H1 (cell line): ENCODE results near the gene SPIRE2. TPM values are rescaled to one million over a fixed set of nuclear protein-coding genes. Genes with fewer than 3 reads are reported as not detected.

Source experiments
- CTCF ChIA-PET: fragments of 300-600 bp; sonication (Branson Sonifier 250); formaldehyde crosslinking; loops from one replicate; lab custom pipeline; 2021; ENCODE audit not compliant: partially characterized antibody; lab: Charles Lee
- POLR2A ChIA-PET: fragments of 300-600 bp; sonication (Branson Sonifier 250); formaldehyde crosslinking; loops from one replicate; lab custom pipeline; 2021; ENCODE audit warnings: inconsistent platforms; ENCODE audit not compliant: partially characterized antibody; lab: Charles Lee
- DNase-seq, 2 experiments: peaks; one replicate each; pipeline versions ENCODE4 v3.0.0 to v3.0.0-alpha.2; 2010 to 2022; ENCODE audit warnings: low spot score in 2 of 2, low read depth in 1 of 2, mixed read lengths in 1 of 2
- FAIRE-seq: peaks from 2 replicates; lab custom pipeline; 2011; peaks lifted over from hg19 to GRCh38; lab: Jason Lieb, UNC
- H2AFZ ChIP-seq: 2 replicates; pipeline ENCODE4 v1.8.1; 2012; ENCODE audit warnings: low read length, inconsistent platforms
- H2AK5ac ChIP-seq: 2 replicates; pipeline ENCODE4 v1.6.1; 2013; ENCODE audit warnings: low read depth, low read length
- H2BK120ac ChIP-seq: replicated peaks from 2 replicates; pipeline ENCODE3; 2013; ENCODE audit warnings: low read depth, low read length, inconsistent platforms
- H2BK12ac ChIP-seq: 2 replicates; pipeline ENCODE4 v1.6.1; 2013; ENCODE audit warnings: low read depth, low read length
- H2BK15ac ChIP-seq: 2 replicates; pipeline ENCODE4 v1.6.1; 2013; ENCODE audit warnings: low read length
- H2BK20ac ChIP-seq: 2 replicates; pipeline ENCODE4 v1.6.1; 2013; ENCODE audit warnings: low read length
- H2BK5ac ChIP-seq: 2 replicates; pipeline ENCODE4 v1.6.1; 2013; ENCODE audit warnings: low read depth, low read length
- H3K14ac ChIP-seq: 2 replicates; pipeline ENCODE4 v1.6.1; 2013; ENCODE audit warnings: inconsistent platforms; ENCODE audit not compliant: insufficient read length
- H3K18ac ChIP-seq: 2 replicates; pipeline ENCODE4 v1.6.1; 2013; ENCODE audit warnings: low read length; ENCODE audit errors: extremely low read depth
- H3K23ac ChIP-seq: 2 replicates; pipeline ENCODE4 v1.6.1; 2013; ENCODE audit warnings: inconsistent platforms; ENCODE audit not compliant: insufficient read length
- H3K23me2 ChIP-seq: 2 replicates; pipeline ENCODE4 v1.6.1; 2013; ENCODE audit warnings: low read depth, low read length
- H3K27ac ChIP-seq: 2 replicates; pipeline ENCODE4 v1.6.1; 2011; ENCODE audit warnings: low read depth, low read length, inconsistent platforms
- H3K27me3 ChIP-seq, 4 experiments: replicated peaks in 1 of 4; 1 replicate in 1 of 4; 2 replicates in 3 of 4; pipeline versions ENCODE4 v1.6.1 to v1.8.1; 2011 to 2013; ENCODE audit warnings: low read length in 3 of 4, mild to moderate bottlenecking in 3 of 4, inconsistent platforms in 2 of 4, mixed read lengths in 2 of 4, moderate library complexity in 1 of 4; ENCODE audit not compliant: control insufficient read depth in 3 of 4, insufficient read depth in 3 of 4; ENCODE audit errors: extremely low read depth in 1 of 4
- H3K36me3 ChIP-seq, 4 experiments: 2 replicates each; pipeline versions ENCODE4 v1.6.1 to v1.8.1; 2011 to 2013; ENCODE audit warnings: mild to moderate bottlenecking in 4 of 4, low read length in 3 of 4, moderate library complexity in 2 of 4, control low read depth in 1 of 4, inconsistent platforms in 1 of 4; ENCODE audit not compliant: insufficient read depth in 4 of 4, control insufficient read depth in 2 of 4
- H3K4ac ChIP-seq: replicated peaks from 2 replicates; pipeline ENCODE3; 2013; ENCODE audit warnings: low read length, low read depth, mixed read lengths, inconsistent platforms; ENCODE audit not compliant: insufficient read length
- H3K4me1 ChIP-seq, 4 experiments: replicated peaks in 1 of 4; 1 replicate in 1 of 4; 2 replicates in 3 of 4; pipeline versions ENCODE4 v1.6.1 to v1.8.1; 2011 to 2013; ENCODE audit warnings: low read length in 3 of 4, inconsistent platforms in 2 of 4, mixed read lengths in 1 of 4; ENCODE audit not compliant: insufficient read depth in 4 of 4, control insufficient read depth in 3 of 4
- H3K4me2 ChIP-seq, 2 experiments: 2 replicates each; pipeline versions ENCODE4 v1.6.1 to v1.8.1; 2011 to 2013; ENCODE audit warnings: low read depth in 2 of 2, low read length in 2 of 2, control low read depth in 1 of 2, inconsistent platforms in 1 of 2, mild to moderate bottlenecking in 1 of 2; ENCODE audit not compliant: insufficient read depth in 1 of 2
- H3K4me3 ChIP-seq, 4 experiments: fragments of 200-600, 300-600 bp in 1 of 4; sonication (generic), shearing (Covaris generic), sonication (Bioruptor Twin) in 1 of 4; 2 replicates each; pipeline versions ENCODE4 v1.5.1 to v1.8.1; 2011 to 2016; ENCODE audit warnings: low read length in 4 of 4, low read depth in 3 of 4, control low read depth in 2 of 4, inconsistent platforms in 2 of 4, mild to moderate bottlenecking in 2 of 4, mixed read lengths in 1 of 4, moderate library complexity in 1 of 4; ENCODE audit not compliant: insufficient read depth in 2 of 4; ENCODE audit errors: extremely low read depth in 1 of 4
- H3K56ac ChIP-seq: replicated peaks from 2 replicates; pipeline ENCODE3; 2013; ENCODE audit warnings: low read depth, mild to moderate bottlenecking, mixed read lengths, low read length, inconsistent platforms; ENCODE audit not compliant: insufficient read length
- H3K79me1 ChIP-seq: 2 replicates; pipeline ENCODE4 v1.6.1; 2013; ENCODE audit warnings: low read depth, low read length, control low read depth
- H3K79me2 ChIP-seq, 2 experiments: 2 replicates each; pipeline versions ENCODE4 v1.6.1 to v1.8.1; 2012 to 2013; ENCODE audit warnings: low read length in 2 of 2, mild to moderate bottlenecking in 2 of 2, inconsistent platforms in 1 of 2; ENCODE audit not compliant: insufficient read depth in 2 of 2, control insufficient read depth in 1 of 2
- H3K9ac ChIP-seq, 4 experiments: replicated peaks in 1 of 4; 1 replicate in 1 of 4; 2 replicates in 3 of 4; pipeline versions ENCODE4 v1.6.1 to v1.8.1; 2011 to 2013; ENCODE audit warnings: low read depth in 3 of 4, low read length in 3 of 4, control low read depth in 2 of 4, mild to moderate bottlenecking in 2 of 4, moderate library complexity in 2 of 4, inconsistent platforms in 1 of 4; ENCODE audit errors: extremely low read depth in 1 of 4
- H3K9me3 ChIP-seq, 2 experiments: 2 replicates each; pipeline versions ENCODE4 v1.6.1 to v1.8.1; 2012 to 2013; ENCODE audit warnings: mild to moderate bottlenecking in 2 of 2, moderate library complexity in 2 of 2, control low read depth in 1 of 2, inconsistent platforms in 1 of 2, low read depth in 1 of 2, low read length in 1 of 2, mixed read lengths in 1 of 2; ENCODE audit not compliant: insufficient read depth in 2 of 2
- H4K20me1 ChIP-seq, 2 experiments: replicated peaks in 1 of 2; 2 replicates each; pipeline versions ENCODE3 to v1.8.1; 2011 to 2013; ENCODE audit warnings: inconsistent platforms in 2 of 2, low read length in 2 of 2, mild to moderate bottlenecking in 1 of 2; ENCODE audit not compliant: insufficient read depth in 2 of 2, control insufficient read depth in 1 of 2
- H4K5ac ChIP-seq: 2 replicates; pipeline ENCODE4 v1.6.1; 2013; ENCODE audit warnings: low read length, low read depth, mixed read lengths, inconsistent platforms; ENCODE audit not compliant: insufficient read length
- H4K8ac ChIP-seq: 2 replicates; pipeline ENCODE4 v1.8.0; 2013; ENCODE audit warnings: mild to moderate bottlenecking, moderate library complexity, low read length, inconsistent platforms; ENCODE audit not compliant: insufficient read depth; ENCODE audit errors: extremely low read depth
- H4K91ac ChIP-seq: replicated peaks from 2 replicates; pipeline ENCODE3; 2013; ENCODE audit warnings: low read length, mixed read lengths, inconsistent platforms; ENCODE audit not compliant: insufficient read length
- BRCA1 ChIP-seq: IDR thresholded peaks from 2 replicates; pipeline ENCODE4 v1.6.1; 2012; ENCODE audit warnings: low read depth, low read length, improper control_type of control experiment
- CBX8 ChIP-seq: fragments of 300-800, 300-1000 bp; sonication (generic); IDR thresholded peaks from 2 replicates; pipeline ENCODE4 v1.7.1; 2016; ENCODE audit warnings: low read depth, low read length, borderline replicate concordance
- JUND ChIP-seq: IDR thresholded peaks from 2 replicates; pipeline ENCODE4 v1.6.1; 2011; ENCODE audit warnings: mild to moderate bottlenecking, improper control_type of control experiment, low read length
- TAF1 ChIP-seq: IDR thresholded peaks from 2 replicates; pipeline ENCODE4 v1.6.1; 2011; ENCODE audit warnings: mild to moderate bottlenecking, low read depth, low read length
- WGBS, 2 experiments: shearing (Covaris generic) in 1 of 2; methylation state at CpG; one replicate each; pipeline versions ENCODE4 v1.1.6 to v1.1.7; 2013 to 2015; ENCODE audit warnings: low lambda C conversion rate in 2 of 2, mixed read lengths in 2 of 2, inconsistent platforms in 1 of 2, low coverage in 1 of 2, missing lambda C conversion rate in 1 of 2; ENCODE audit not compliant: insufficient replicate concordance in 2 of 2, insufficient coverage in 1 of 2, insufficient read length in 1 of 2; ENCODE audit errors: extremely low coverage in 1 of 2, missing lambda C conversion rate in 1 of 2; 5-methylcytosine and 5-hydroxymethylcytosine counted together
- polyA plus RNA-seq, 7 experiments: library from polyadenylated mRNA; depleted of rRNA in 3 of 7; stranded (reverse) in 5 of 7; unstranded in 2 of 7; fragments of >200 nt in 5 of 7; fragments of 200-250 nt in 2 of 7; gene quantifications; 1 replicate in 5 of 7; 2 replicates in 1 of 7; 4 replicates in 1 of 7; pipeline versions ENCODE4 v1.2.1 to v1.2.3, GENCODE V29; 2011 to 2013; ENCODE audit warnings: missing spikeins in 2 of 7, mixed read lengths in 2 of 7
- total RNA-seq: library from RNA; stranded (reverse); fragmentation: NEBNext Ultra II Directional; extraction: Animal tissue kit (Norgen Biotek cat#: 25700); gene quantifications from 2 replicates; pipeline ENCODE4 v1.2.1, GENCODE V29; 2021
- TF ChIP-seq, protein P1 (sequence below), 3 experiments: IDR thresholded peaks; 1 replicate in 2 of 3; 2 replicates in 1 of 3; pipeline versions ENCODE4 v1.5.1 to v1.6.1; 2011; ENCODE audit warnings: low read length in 3 of 3, mild to moderate bottlenecking in 3 of 3, inconsistent platforms in 2 of 3, low read depth in 1 of 3, moderate library complexity in 1 of 3; ENCODE audit not compliant: insufficient read depth in 1 of 3; ENCODE audit errors: control extremely low read depth in 1 of 3

The SPIRE2 gene
- total and polyA plus RNA-seq, 2 of the 8 experiments (the other 6 are each of a cell fraction or from before 2014, with no cell fraction given): 7.4 to 15.4 TPM

DNA sequence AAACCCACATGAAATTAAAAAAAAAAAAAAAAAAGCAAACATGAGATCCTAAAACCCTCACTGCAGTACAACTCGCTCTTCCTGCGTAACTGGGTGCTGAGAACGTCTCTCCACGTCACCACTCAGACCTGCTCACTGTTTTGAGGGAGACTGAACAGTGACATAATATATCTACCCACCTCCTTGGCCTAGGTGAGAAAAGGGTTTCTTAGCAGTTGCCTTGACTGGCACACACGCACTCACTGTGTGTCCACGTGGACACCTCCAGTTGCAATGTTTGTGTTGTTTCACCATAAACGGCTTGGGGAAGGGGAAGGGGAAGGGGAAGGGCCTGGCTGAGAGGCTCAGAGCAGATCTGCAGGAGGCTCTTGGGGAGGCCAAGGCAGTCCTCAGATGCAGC, 43.9 kb upstream of the SPIRE2 start:
- Histone ChIP-seq H3K27me3 (no peaks in the 10 kb centered on the region), H3K36me3 (peaks cover 14 to 72% (median 43%) of the 10 kb centered on the region in 4 experiments), H3K56ac (no peak overlapping the region), H2BK120ac (no peak overlapping the region), H3K9me3 (no peaks in the 10 kb centered on the region), H2AFZ (no peak overlapping the region), H3K4me2 (no peak overlapping the region), H4K5ac (no peak overlapping the region), H3K79me1 (no peaks in the 10 kb centered on the region), H3K14ac (no peak overlapping the region), H2AK5ac (no peak overlapping the region), H2BK5ac (no peak overlapping the region), H3K4ac (no peak overlapping the region), H3K9ac (no peak overlapping the region), H3K23ac (no peak overlapping the region), H2BK20ac (no peak overlapping the region), H3K4me3 (no peak overlapping the region), H4K20me1 (peaks cover 2 to 3% of the 10 kb centered on the region in 2 experiments), H2BK15ac (no peak overlapping the region), H3K79me2 (no peaks in the 10 kb centered on the region), H3K4me1 (peaks cover 0 to 6% (median 2%) of the 10 kb centered on the region in 4 experiments; a peak in 4 of 7 replicates), H4K8ac (no peak overlapping the region), H2BK12ac (no peak overlapping the region), H3K23me2 (no peaks in the 10 kb centered on the region), H3K27ac (no peak overlapping the region), H4K91ac (no peak overlapping the region), H3K18ac (no peak overlapping the region)
- POLR2A ChIA-PET: interaction anchor here (0.8 to 1.6 kb wide), 2 partner anchors 10 to 32 kb away, joined by 3 to 5 read pairs; partner anchors contain the start of gene FANCA
- FAIRE-seq: no peak
- CTCF ChIA-PET: interaction anchor here (1.3 to 1.7 kb wide), 2 partner anchors 10 to 77 kb away, joined by 5 to 7 read pairs; no protein-coding TSS in a partner anchor
- DNase-seq: no peak
- TF ChIP-seq JUND (no peak), CBX8 (no peak), TAF1 (no peak), BRCA1 (no peak)
- TF ChIP-seq, protein P1, sequence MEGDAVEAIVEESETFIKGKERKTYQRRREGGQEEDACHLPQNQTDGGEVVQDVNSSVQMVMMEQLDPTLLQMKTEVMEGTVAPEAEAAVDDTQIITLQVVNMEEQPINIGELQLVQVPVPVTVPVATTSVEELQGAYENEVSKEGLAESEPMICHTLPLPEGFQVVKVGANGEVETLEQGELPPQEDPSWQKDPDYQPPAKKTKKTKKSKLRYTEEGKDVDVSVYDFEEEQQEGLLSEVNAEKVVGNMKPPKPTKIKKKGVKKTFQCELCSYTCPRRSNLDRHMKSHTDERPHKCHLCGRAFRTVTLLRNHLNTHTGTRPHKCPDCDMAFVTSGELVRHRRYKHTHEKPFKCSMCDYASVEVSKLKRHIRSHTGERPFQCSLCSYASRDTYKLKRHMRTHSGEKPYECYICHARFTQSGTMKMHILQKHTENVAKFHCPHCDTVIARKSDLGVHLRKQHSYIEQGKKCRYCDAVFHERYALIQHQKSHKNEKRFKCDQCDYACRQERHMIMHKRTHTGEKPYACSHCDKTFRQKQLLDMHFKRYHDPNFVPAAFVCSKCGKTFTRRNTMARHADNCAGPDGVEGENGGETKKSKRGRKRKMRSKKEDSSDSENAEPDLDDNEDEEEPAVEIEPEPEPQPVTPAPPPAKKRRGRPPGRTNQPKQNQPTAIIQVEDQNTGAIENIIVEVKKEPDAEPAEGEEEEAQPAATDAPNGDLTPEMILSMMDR (IDR thresholded peaks at IDR 0.05; ENCODE audit: control extremely low read depth in 1 of 3, insufficient read depth in 1 of 3, low read depth in 1 of 3, low read length in 3 of 3): no peak
- WGBS, 2 experiments: 98% methylated on average over 7 of the region's 7 CpGs; no CpG with 5 or more reads in 1 of the 2 experiments
